Neural crest cell (in vitro differentiated cells): ENCODE data around the gene RASA3. TPM values are rescaled to one million over a fixed set of nuclear protein-coding genes. Genes with fewer than 3 reads are reported as not detected.

Experiments used
- DNase-seq: peaks from one replicate; pipeline ENCODE4 v3.0.0; 2021; ENCODE audit warnings: low read depth, mixed read lengths, low spot score
- H3K27ac Mint-ChIP-seq: one replicate; pipeline ENCODE4 v1.8.0; 2021; ENCODE audit warnings: mild to moderate bottlenecking, mixed read lengths; ENCODE audit not compliant: unreplicated experiment
- H3K27me3 Mint-ChIP-seq: 2 replicates; pipeline ENCODE4 v1.8.0; 2021; ENCODE audit warnings: low read depth, mild to moderate bottlenecking, mixed read lengths
- H3K36me3 Mint-ChIP-seq: 2 replicates; pipeline ENCODE4 v1.8.0; 2021; ENCODE audit warnings: low read depth, mild to moderate bottlenecking, mixed read lengths
- H3K4me1 Mint-ChIP-seq: 2 replicates; pipeline ENCODE4 v1.8.0; 2021; ENCODE audit warnings: mixed read lengths
- H3K4me3 Mint-ChIP-seq: one replicate; pipeline ENCODE4 v1.8.0; 2021; ENCODE audit warnings: mild to moderate bottlenecking, mixed read lengths
- H3K9me3 Mint-ChIP-seq: 2 replicates; pipeline ENCODE4 v1.8.0; 2021; ENCODE audit warnings: mixed read lengths
- total RNA-seq: library from RNA; stranded (reverse); gene quantifications from 2 replicates; pipeline ENCODE4 v1.2.1, GENCODE V29; 2021
- TF ChIP-seq, protein P1 (sequence below): fragments of 200-600 bp; sonication (generic); conservative IDR thresholded peaks from 2 replicates; pipeline ENCODE4 v1.5.0; 2021; ENCODE audit warnings: antibody characterized with exemption, mild to moderate bottlenecking

The RASA3 gene
- total RNA-seq, 1 donor from 2014 or later: 29.5 TPM

DNA sequence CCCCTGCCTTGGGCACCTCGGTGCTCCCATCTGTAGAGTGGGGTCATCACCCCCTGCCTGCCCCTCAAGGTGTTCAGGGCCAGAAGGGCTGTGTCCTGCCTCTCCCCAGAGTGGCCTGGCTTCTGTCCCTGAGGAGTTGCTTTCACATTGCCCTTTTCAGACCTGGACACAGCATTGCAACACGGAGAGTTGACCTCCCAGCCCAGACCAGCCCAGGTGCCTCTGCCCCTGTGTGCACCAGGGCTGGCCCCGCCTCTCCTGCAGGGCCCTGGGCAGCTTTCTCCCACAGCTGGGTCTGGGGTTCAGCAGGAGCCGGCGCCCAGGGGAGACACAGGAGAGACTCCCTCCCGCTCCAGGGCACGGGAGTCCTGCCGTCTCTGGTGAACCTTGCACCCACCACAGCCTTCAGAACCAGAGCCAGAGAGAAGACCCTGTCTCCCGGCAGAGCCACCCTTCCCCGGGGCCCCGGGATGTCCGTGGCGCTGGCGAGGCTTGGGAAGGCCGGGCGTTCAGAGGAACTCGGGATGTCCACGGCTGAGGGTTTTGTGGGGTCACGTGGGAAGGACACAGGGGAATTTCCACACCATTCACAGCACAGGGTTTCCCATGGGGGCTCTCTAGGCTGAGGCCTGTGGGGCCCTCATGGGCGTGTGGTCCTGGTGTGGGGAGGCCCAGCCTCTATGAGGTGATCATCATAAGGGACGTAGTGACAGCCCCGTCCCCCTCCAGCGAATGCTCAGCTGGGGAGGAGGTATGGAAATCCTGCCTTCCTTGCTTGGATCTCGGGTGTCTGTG lies 181.8 kb downstream of the RASA3 start:
- no peak overlapping the region for H3K4me3 Mint-ChIP-seq
- TF ChIP-seq, protein P1, sequence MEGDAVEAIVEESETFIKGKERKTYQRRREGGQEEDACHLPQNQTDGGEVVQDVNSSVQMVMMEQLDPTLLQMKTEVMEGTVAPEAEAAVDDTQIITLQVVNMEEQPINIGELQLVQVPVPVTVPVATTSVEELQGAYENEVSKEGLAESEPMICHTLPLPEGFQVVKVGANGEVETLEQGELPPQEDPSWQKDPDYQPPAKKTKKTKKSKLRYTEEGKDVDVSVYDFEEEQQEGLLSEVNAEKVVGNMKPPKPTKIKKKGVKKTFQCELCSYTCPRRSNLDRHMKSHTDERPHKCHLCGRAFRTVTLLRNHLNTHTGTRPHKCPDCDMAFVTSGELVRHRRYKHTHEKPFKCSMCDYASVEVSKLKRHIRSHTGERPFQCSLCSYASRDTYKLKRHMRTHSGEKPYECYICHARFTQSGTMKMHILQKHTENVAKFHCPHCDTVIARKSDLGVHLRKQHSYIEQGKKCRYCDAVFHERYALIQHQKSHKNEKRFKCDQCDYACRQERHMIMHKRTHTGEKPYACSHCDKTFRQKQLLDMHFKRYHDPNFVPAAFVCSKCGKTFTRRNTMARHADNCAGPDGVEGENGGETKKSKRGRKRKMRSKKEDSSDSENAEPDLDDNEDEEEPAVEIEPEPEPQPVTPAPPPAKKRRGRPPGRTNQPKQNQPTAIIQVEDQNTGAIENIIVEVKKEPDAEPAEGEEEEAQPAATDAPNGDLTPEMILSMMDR: no peak
- no peaks in the 10 kb centered on the region for H3K4me1 Mint-ChIP-seq
- DNase-seq: no peak
- no peak overlapping the region for H3K27ac Mint-ChIP-seq
- H3K36me3 Mint-ChIP-seq: peaks cover 7% of the 10 kb centered on the region
- no peaks in the 10 kb centered on the region for H3K9me3 Mint-ChIP-seq
- H3K27me3 Mint-ChIP-seq: no peaks in the 10 kb centered on the region

DNA sequence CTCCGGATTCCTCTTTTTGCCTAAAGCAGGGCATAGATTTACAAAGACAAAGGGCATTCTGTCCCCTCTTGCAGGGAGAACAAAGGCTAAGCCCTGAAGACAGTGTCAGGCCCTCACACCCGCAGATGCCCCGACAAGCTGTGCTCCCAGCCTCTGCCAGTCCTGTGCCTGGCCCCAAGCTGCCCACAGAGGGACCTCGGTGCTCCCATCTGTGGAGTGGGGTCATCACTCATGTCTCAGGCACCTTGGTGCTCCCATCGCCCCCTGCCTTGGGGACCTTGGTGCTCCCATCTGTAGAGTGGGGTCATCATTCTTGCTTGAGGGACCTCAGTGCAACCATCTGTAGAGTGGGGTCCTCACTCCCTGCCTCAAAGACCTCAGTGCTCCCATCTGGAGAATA lies 182.9 kb downstream of the RASA3 start:
- DNase-seq: no peak
- no peak overlapping the region for H3K4me3 Mint-ChIP-seq
- no peak overlapping the region for H3K27ac Mint-ChIP-seq
- TF ChIP-seq, protein P1: no peak
- H3K27me3 Mint-ChIP-seq: no peaks in the 10 kb centered on the region
- peaks cover under 1% of the 10 kb centered on the region for H3K36me3 Mint-ChIP-seq
- no peaks in the 10 kb centered on the region for H3K4me1 Mint-ChIP-seq
- no peaks in the 10 kb centered on the region for H3K9me3 Mint-ChIP-seq

DNA sequence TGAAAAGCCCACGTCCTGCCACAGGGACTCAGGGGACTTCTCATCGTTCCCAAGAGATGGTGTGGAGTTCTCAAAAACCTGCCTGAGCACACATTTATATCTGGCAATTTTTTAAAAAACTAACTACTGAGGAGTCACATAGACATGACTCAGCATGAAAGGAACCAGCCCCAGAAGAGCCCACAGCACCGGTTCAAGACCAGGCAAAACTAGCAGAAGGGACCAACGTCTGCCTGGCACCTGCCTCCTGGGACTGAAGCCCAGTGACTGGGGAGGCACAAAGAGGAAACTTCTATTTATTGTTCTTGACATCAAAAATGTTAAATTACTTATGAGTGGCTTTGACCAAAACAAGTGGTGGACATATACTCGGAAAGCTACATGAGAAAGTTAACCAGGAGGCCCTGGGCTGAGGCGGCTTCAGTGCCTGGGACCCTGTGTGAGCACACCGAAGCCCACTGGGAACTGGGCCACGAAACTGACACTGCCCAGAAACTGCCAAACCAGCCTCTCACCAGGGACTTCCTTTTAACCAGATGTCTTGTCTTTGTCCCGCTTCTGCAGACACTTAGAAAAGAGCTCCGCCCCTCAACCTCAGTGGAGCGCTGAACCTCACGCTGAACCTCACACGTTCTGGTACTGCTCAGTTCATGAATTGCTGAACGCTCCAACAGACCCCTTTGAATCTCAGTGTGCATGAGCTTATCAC lies 184.2 kb downstream of the RASA3 start:
- Mint-ChIP-seq H3K4me1 (peaks cover 2% of the 10 kb centered on the region), H3K27ac (peak overlapping the region; percentile 62), H3K9me3 (no peaks in the 10 kb centered on the region)

DNA sequence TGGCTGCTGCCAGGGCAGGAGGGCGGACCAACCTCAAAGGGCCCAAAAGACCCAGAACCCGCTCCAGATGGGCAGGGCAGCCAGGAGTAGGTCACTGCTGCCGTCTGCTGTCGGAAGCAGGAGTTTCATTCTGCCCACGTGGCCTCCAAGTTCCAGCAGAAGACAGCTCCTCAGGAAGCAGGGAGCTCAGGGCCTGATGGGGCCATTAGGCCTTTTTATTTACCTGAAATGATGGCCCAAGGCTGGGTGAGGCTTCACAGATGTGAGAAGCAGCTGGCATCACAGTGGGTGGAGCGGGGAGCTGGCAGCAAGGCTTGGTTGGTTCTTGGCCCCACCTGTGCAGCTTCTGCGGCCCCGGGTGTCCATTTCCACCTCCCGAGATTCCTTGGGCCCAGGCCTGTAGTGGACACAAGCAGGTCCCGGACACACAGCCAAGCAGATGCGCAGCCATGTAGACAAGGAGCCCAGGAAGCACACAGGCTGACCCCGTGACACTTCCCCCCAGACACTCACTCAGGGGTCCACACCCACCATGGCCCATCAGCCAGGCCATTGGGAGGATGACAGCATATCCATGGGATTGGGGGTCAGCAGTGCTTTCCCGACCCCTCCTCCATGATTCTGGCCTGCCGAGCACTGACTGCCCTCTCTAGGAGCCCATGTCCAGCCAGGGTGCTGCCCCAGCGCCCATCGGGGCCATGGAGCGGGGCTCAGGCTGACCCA lies 185.0 kb downstream of the RASA3 start:
- Mint-ChIP-seq H3K27ac (no peak overlapping the region), H3K36me3 (no peaks in the 10 kb centered on the region), H3K4me1 (peaks cover 5% of the 10 kb centered on the region), H3K27me3 (no peaks in the 10 kb centered on the region), H3K9me3 (no peaks in the 10 kb centered on the region), H3K4me3 (no peak overlapping the region)
- DNase-seq: no peak
- TF ChIP-seq, protein P1: peak; percentile 32

More for the DNA sequence above, 184.2 kb downstream of the RASA3 start:
- Mint-ChIP-seq H3K27me3 (no peaks in the 10 kb centered on the region), H3K36me3 (no peaks in the 10 kb centered on the region), H3K4me3 (no peak overlapping the region)
- no peak for DNase-seq
- TF ChIP-seq, protein P1: no peak

DNA sequence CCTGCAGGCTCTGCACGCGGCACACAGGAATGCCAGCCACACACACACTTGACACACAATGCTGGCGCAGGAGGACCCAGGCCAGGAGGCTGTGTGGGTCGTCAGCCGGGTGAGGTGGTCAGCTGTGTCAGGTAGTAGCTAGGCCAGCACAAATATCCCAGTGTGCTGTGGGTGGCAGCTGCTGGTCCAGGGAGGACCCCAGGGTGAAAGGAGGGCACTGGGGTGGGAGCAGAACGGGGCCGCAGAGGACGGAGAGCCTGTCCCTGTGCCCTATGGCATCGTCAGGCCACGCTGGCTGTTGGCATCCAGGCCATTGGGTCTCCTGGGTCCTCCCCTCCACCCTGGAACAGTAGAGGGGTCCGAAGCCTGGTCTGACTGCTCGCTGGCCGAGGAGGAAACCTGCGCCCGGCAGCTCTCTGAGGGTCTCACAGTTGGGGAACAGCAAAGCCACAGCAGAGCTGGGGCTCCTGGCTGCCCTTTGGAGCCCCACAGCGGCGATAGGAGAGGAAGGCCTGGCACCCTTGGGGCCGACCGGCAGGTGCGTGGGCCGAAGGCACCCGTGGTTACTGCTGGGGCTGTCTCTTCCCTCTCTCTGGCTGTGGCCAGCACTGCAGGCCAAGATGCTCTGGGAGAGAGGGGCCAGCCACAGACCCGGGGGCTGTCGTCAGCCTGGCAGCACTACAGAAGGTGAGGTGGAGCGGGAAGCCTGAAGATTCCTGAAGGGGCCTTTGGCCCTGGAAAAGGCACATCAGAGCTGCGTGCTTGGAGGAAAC lies 185.8 kb downstream of the RASA3 start:
- Mint-ChIP-seq H3K4me3 (no peak overlapping the region), H3K27me3 (no peaks in the 10 kb centered on the region), H3K4me1 (peaks cover 5% of the 10 kb centered on the region), H3K9me3 (no peaks in the 10 kb centered on the region), H3K36me3 (no peaks in the 10 kb centered on the region), H3K27ac (no peak overlapping the region)
- DNase-seq: no peak
- TF ChIP-seq, protein P1: no peak
